Fibroblast of mammary gland (primary cell): Measurements from ENCODE around the gene KRT31.
"Not testable (repeated sequence)": the region's sequence is repeated elsewhere in the genome, so short reads cannot be mapped to it uniquely, and the experiment has no call there.

ENCODE experiments used
- DNase-seq: peaks from one replicate; pipeline ENCODE4 v3.0.0-alpha.2; 2010; ENCODE audit warnings: low read depth
- H3K4me3 ChIP-seq: 2 replicates; pipeline ENCODE4 v1.5.1; 2011; ENCODE audit warnings: low read depth, mild to moderate bottlenecking, low read length, moderate library complexity; ENCODE audit not compliant: control insufficient read depth
- CTCF ChIP-seq: conservative IDR thresholded peaks from 2 replicates; pipeline ENCODE4 v1.5.1; 2011; ENCODE audit warnings: low read depth, low read length, inconsistent platforms; ENCODE audit not compliant: control insufficient read depth, insufficient read depth

KRT31 gene

GRCh38 chr17:41428591-41429291 lies 31.3 kb upstream of the KRT31 start:
- DNase-seq = peak; percentile 43
- H3K4me3 ChIP-seq = no peak overlapping the region
- TF ChIP-seq CTCF = no peak

- H3K4me3 ChIP-seq = no peak within 1 kb of the TSS
- no peak for DNase-seq
- no peak for TF ChIP-seq CTCF
Observed at GRCh38 chr17:41424111-41424635, 26.8 kb upstream of the KRT31 start, which contains the start of gene KRT37. Gene KRT37, minus strand, starts transcription at chr17:41424585. Its CDS starts 62 bp downstream, at chr17:41424523.

GRCh38 chr17:41422586-41422985 lies 25.2 kb upstream of the KRT31 start:
- not testable (repeated sequence) for DNase-seq

GRCh38 chr17:41421617-41422016 lies 24.2 kb upstream of the KRT31 start:
- no peak for TF ChIP-seq CTCF
- no peak overlapping the region for H3K4me3 ChIP-seq
- DNase-seq = no peak

More at GRCh38 chr17:41422586-41422985, 25.2 kb upstream of the KRT31 start:
- not testable (repeated sequence) for H3K4me3 ChIP-seq

- H3K4me3 ChIP-seq = no peak overlapping the region
- no peak for TF ChIP-seq CTCF
- peak; percentile 37 for DNase-seq
Observed at GRCh38 chr17:41421116-41421515, 23.7 kb upstream of the KRT31 start.

- TF ChIP-seq CTCF = no peak
- no peak overlapping the region for H3K4me3 ChIP-seq
- no peak for DNase-seq
Observed at GRCh38 chr17:41420134-41420533, 22.7 kb upstream of the KRT31 start.

- TF ChIP-seq CTCF = no peak
- DNase-seq = no peak
- no peak overlapping the region for H3K4me3 ChIP-seq
Observed at GRCh38 chr17:41419716-41420115, 22.3 kb upstream of the KRT31 start.
